Endothelial cell of umbilical vein (primary cell): ENCODE measurements around the gene ESYT2. TPM values are rescaled to one million over a fixed set of nuclear protein-coding genes. Genes with fewer than 3 reads are reported as not detected.

Source experiments
- BruUV-seq: library from RNA; stranded (reverse); fragments of 400-500 nt; replicated peaks from 2 replicates; lab custom pipeline; 2021; lab: Mats Ljungman, UMichigan
- CTCF ChIA-PET: fragments of 300-600, 350-600 bp; sonication (Branson Sonifier 250); formaldehyde crosslinking; loops from one replicate; lab custom pipeline; 2021; ENCODE audit warnings: antibody characterized with exemption, inconsistent platforms; lab: Charles Lee
- POLR2A ChIA-PET: fragments of 300-600, 350-600 bp; sonication (Branson Sonifier 250); formaldehyde crosslinking; loops from one replicate; lab custom pipeline; 2021; ENCODE audit warnings: antibody characterized with exemption, inconsistent platforms; lab: Charles Lee
- DNase-seq: peaks from one replicate; pipeline ENCODE4 v3.0.0-alpha.2; 2011; ENCODE audit warnings: low read depth, low spot score
- FAIRE-seq: peaks from 2 replicates; lab custom pipeline; 2011; peaks lifted over from hg19 to GRCh38; lab: Jason Lieb, UNC
- H2AFZ ChIP-seq: 2 replicates; pipeline ENCODE4 v1.6.0; 2012; ENCODE audit warnings: low read depth, low read length, control low read depth, inconsistent platforms
- H3K27ac ChIP-seq: 2 replicates; pipeline ENCODE4 v1.5.1; 2011; ENCODE audit warnings: low read depth, mild to moderate bottlenecking, control low read depth, low read length, moderate library complexity; ENCODE audit not compliant: insufficient read depth
- H3K27me3 ChIP-seq, 2 experiments: 2 replicates each; pipeline versions ENCODE4 v1.6.0 to v1.6.1; 2011; ENCODE audit warnings: low read length in 2 of 2, mixed read lengths in 1 of 2; ENCODE audit not compliant: control insufficient read depth in 2 of 2, insufficient read depth in 2 of 2
- H3K36me3 ChIP-seq, 2 experiments: 2 replicates in 1 of 2; 3 replicates in 1 of 2; pipeline ENCODE4 v1.5.1; 2011; ENCODE audit warnings: low read length in 2 of 2, mild to moderate bottlenecking in 1 of 2, moderate library complexity in 1 of 2; ENCODE audit not compliant: control insufficient read depth in 2 of 2, insufficient read depth in 2 of 2; ENCODE audit errors: extremely low read depth in 1 of 2
- H3K4me1 ChIP-seq: 3 replicates; pipeline ENCODE4 v1.5.1; 2011; ENCODE audit warnings: mild to moderate bottlenecking, low read length; ENCODE audit not compliant: control insufficient read depth, insufficient read depth; ENCODE audit errors: extremely low read depth
- H3K4me2 ChIP-seq: 2 replicates; pipeline ENCODE4 v1.6.1; 2011; ENCODE audit warnings: low read length, control low read depth, mixed read lengths; ENCODE audit not compliant: insufficient read depth
- H3K4me3 ChIP-seq, 3 experiments: fragments of 200-600 bp in 1 of 3; sonication (generic), shearing (Covaris generic) in 1 of 3; replicated peaks in 1 of 3; 2 replicates each; pipeline ENCODE4 v1.5.1; 2011 to 2016; ENCODE audit warnings: control low read depth in 3 of 3, low read length in 3 of 3, mild to moderate bottlenecking in 2 of 3, inconsistent platforms in 1 of 3, low read depth in 1 of 3, moderate library complexity in 1 of 3; ENCODE audit not compliant: insufficient read depth in 1 of 3
- H3K79me2 ChIP-seq: 2 replicates; pipeline ENCODE4 v1.6.0; 2012; ENCODE audit warnings: low read length, inconsistent platforms; ENCODE audit not compliant: control insufficient read depth, insufficient read depth
- H3K9ac ChIP-seq: replicated peaks from 2 replicates; pipeline ENCODE3; 2011; ENCODE audit warnings: low read length, control low read depth; ENCODE audit not compliant: insufficient read depth; ENCODE audit errors: extremely low read depth
- H3K9me1 ChIP-seq: replicated peaks from 3 replicates; pipeline ENCODE4 v1.6.0; 2011; ENCODE audit warnings: mild to moderate bottlenecking, low read length; ENCODE audit not compliant: control insufficient read depth, insufficient read depth; ENCODE audit errors: extremely low read depth
- H3K9me3 ChIP-seq: replicated peaks from 2 replicates; pipeline ENCODE4 v1.5.1; 2012; ENCODE audit warnings: low read length, inconsistent platforms; ENCODE audit not compliant: control insufficient read depth, insufficient read depth
- H4K20me1 ChIP-seq: replicated peaks from 2 replicates; pipeline ENCODE3; 2011; ENCODE audit warnings: mild to moderate bottlenecking, low read length; ENCODE audit not compliant: control insufficient read depth, insufficient read depth; ENCODE audit errors: extremely low read depth
- CTCF ChIP-seq, 2 donors: IDR thresholded peaks; 1 replicate in 1 of 2; 2 replicates in 1 of 2; pipeline ENCODE4 v1.5.1; 2011; ENCODE audit warnings: low read length in 2 of 2, mild to moderate bottlenecking in 2 of 2, moderate library complexity in 2 of 2, control low read depth in 1 of 2, inconsistent platforms in 1 of 2, low read depth in 1 of 2; ENCODE audit not compliant: insufficient read depth in 1 of 2; ENCODE audit errors: extremely low read depth in 1 of 2
- EZH2 ChIP-seq: IDR thresholded peaks from 2 replicates; pipeline ENCODE4 v1.6.1; 2012; ENCODE audit warnings: borderline replicate concordance, low read depth, mild to moderate bottlenecking, moderate library complexity, low read length, inconsistent platforms; ENCODE audit not compliant: severe bottlenecking
- FOS ChIP-seq: IDR thresholded peaks from 2 replicates; pipeline ENCODE4 v1.6.1; 2011; ENCODE audit warnings: mild to moderate bottlenecking, low read length, moderate library complexity, borderline replicate concordance; ENCODE audit not compliant: insufficient read depth
- GATA2 ChIP-seq: IDR thresholded peaks from 2 replicates; pipeline ENCODE4 v1.7.0; 2011; ENCODE audit warnings: low read depth, mild to moderate bottlenecking, moderate library complexity, mixed read lengths, low read length; ENCODE audit not compliant: insufficient read length, insufficient read depth
- JUN ChIP-seq: IDR thresholded peaks from 2 replicates; pipeline ENCODE4 v1.6.1; 2011; ENCODE audit warnings: borderline replicate concordance, low read depth; ENCODE audit not compliant: insufficient read length, insufficient read depth
- MYC ChIP-seq: IDR thresholded peaks from one replicate; pipeline ENCODE4 v1.6.1; 2011; ENCODE audit warnings: mild to moderate bottlenecking, low read depth, low read length
- POLR2A ChIP-seq: IDR thresholded peaks from 2 replicates; pipeline ENCODE4 v1.6.1; 2012; ENCODE audit warnings: low read depth, mild to moderate bottlenecking, control low read depth, low read length
- POLR2AphosphoS5 ChIP-seq: IDR thresholded peaks from 2 replicates; pipeline ENCODE4 v1.6.1; 2012; ENCODE audit warnings: low read depth, mild to moderate bottlenecking, control low read depth, low read length, moderate library complexity; ENCODE audit not compliant: insufficient read depth
- dilution Hi-C: fragments of 300-500 bp; cut with MboI; formaldehyde crosslinking; loops from one replicate; pipeline ENCODE4 v1.15.0; 2019; ENCODE audit warnings: low sequenced_read_pairs; ENCODE audit not compliant: extremely low pct_ligation_motif_present
- intact Hi-C: fragments of 100-400 bp; cut with micrococcal nuclease; formaldehyde crosslinking; loops from one replicate; pipeline ENCODE4 v1.10.0; 2022
- polyA plus RNA-seq, 4 experiments: library from polyadenylated mRNA; depleted of rRNA in 3 of 4; stranded (reverse) in 3 of 4; unstranded in 1 of 4; fragments of >200 nt; gene quantifications; 2 replicates each; pipeline versions ENCODE4 v1.2.1 to v1.2.3, GENCODE V29; 2011 to 2012; ENCODE audit warnings: missing spikeins in 1 of 4
- total RNA-seq: library from RNA; stranded (reverse); gene quantifications from 2 replicates; pipeline ENCODE4 v1.2.3, GENCODE V29; 2021
- TF ChIP-seq, protein P1 (sequence below): IDR thresholded peaks from 2 replicates; pipeline ENCODE4 v1.6.1; 2011; ENCODE audit not compliant: insufficient read depth, insufficient read length

Gene ESYT2
- total and polyA plus RNA-seq, 2 donors (not counting 3 experiments of a cell fraction or from before 2014, with no cell fraction given) = 18.8 to 46.6 TPM

DNA sequence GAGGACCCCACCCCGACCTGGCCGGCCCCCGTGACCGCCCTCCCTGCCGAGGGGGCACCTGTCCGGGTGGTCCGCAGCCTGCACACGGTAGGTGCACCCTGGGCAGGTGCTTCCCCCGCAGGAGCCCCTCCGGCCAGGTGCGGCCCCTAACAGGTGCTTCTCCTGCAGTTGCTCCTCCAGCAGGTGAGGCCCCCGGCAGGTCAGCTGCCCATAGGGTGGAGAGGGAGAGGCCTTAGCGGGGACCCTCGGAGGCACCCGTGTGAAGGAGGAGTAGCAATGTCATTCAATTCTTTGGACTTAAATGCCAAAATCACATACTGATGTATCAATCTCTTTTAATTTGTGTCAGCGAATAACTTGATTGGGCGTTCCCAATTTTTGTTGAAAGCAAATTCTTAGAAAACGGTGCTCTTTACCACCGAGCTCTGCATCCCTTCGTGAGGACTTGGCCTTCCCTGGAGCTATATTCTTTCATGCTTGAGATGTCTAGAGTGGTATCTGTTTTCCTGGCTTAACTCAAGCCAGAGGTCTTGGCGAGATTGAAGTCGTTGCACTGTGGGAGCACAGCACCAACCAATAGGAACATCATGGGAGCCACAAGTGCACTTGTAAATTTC is 124.0 kb downstream of the ESYT2 start:
- H3K36me3 ChIP-seq = peaks cover 0 to 2% of the 10 kb centered on the region in 2 experiments
- no peaks in the 10 kb centered on the region for H3K27me3 ChIP-seq
- peak overlapping the region; percentile 91 for H2AFZ ChIP-seq
- peaks cover 40% of the 10 kb centered on the region for H3K79me2 ChIP-seq
- peak overlapping the region; percentile 88 for H3K9ac ChIP-seq
- peak overlapping the region; percentile 89 for H3K4me2 ChIP-seq
- DNase-seq (peak; percentile 20), FAIRE-seq (peak; percentile 44)
- no peaks in the 10 kb centered on the region for H3K9me3 ChIP-seq
- peak overlapping the region; percentile 77 to 96 (median 87) for H3K4me3 ChIP-seq
- POLR2A ChIA-PET = interaction anchor here (0.9 to 1.0 kb wide), 2 partner anchors 25 to 35 kb away, joined by 3 to 12 read pairs; no protein-coding TSS in a partner anchor
- peak overlapping the region; percentile 29 for H3K27ac ChIP-seq
- TF ChIP-seq JUN = no peak
- TF ChIP-seq CTCF (IDR thresholded peaks at IDR 0.05; ENCODE audit: extremely low read depth in 1 of 2, insufficient read depth in 1 of 2, low read depth in 1 of 2, low read length in 2 of 2) = no peak
- TF ChIP-seq EZH2 = no peak
- TF ChIP-seq FOS = no peak
- TF ChIP-seq, protein P1, sequence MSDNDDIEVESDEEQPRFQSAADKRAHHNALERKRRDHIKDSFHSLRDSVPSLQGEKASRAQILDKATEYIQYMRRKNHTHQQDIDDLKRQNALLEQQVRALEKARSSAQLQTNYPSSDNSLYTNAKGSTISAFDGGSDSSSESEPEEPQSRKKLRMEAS = no peak
- no peak for TF ChIP-seq GATA2
- TF ChIP-seq POLR2A = no peak
- TF ChIP-seq POLR2AphosphoS5 = no peak
- no peak for TF ChIP-seq MYC
- BruUV-seq = TSS peak; percentile 45
- dilution Hi-C loops (no loop called here), intact Hi-C loops (loop anchor here (2.0 kb wide), 2 partner anchors 159 to 271 kb away; no protein-coding TSS in a partner anchor)
- CTCF ChIA-PET = interaction anchor here (0.8 to 2.2 kb wide), 10 partner anchors 9 to 272 kb away, joined by 3 to 19 read pairs (median 4); no protein-coding TSS in a partner anchor
- H3K9me1 ChIP-seq = no peaks in the 10 kb centered on the region
- H3K4me1 ChIP-seq = peaks cover 24% of the 10 kb centered on the region
- no peaks in the 10 kb centered on the region for H4K20me1 ChIP-seq
